Liver (tissue), 9 donors: ENCODE results near the gene CFAP251. TPM values are rescaled to one million over a fixed set of nuclear protein-coding genes. Genes with fewer than 3 reads are reported as not detected.

ENCODE experiments used
- DNase-seq: peaks from one replicate; pipeline ENCODE4 v3.0.0-alpha.2; 2017; ENCODE audit warnings: low spot score
- H3K27ac ChIP-seq, 2 donors: one replicate each; pipeline ENCODE4 v1.7.0; 2013; ENCODE audit warnings: inconsistent platforms in 2 of 2, low read length in 2 of 2, control low read depth in 1 of 2, low read depth in 1 of 2, mild to moderate bottlenecking in 1 of 2
- H3K27me3 ChIP-seq, 4 donors: one replicate each; pipeline versions ENCODE4 v1.6.1 to v1.7.0; 2013; ENCODE audit warnings: low read length in 3 of 4, inconsistent platforms in 1 of 4, mild to moderate bottlenecking in 1 of 4, moderate library complexity in 1 of 4; ENCODE audit not compliant: control insufficient read depth in 4 of 4, insufficient read depth in 4 of 4
- H3K36me3 ChIP-seq, 4 donors: one replicate each; pipeline versions ENCODE4 v1.6.1 to v1.7.0; 2013; ENCODE audit warnings: low read length in 3 of 4, mild to moderate bottlenecking in 3 of 4, low read depth in 1 of 4, moderate library complexity in 1 of 4; ENCODE audit not compliant: control insufficient read depth in 4 of 4, insufficient read depth in 3 of 4
- H3K4me1 ChIP-seq, 4 donors: one replicate each; pipeline versions ENCODE4 v1.6.1 to v1.7.0; 2013; ENCODE audit warnings: low read length in 3 of 4, mild to moderate bottlenecking in 3 of 4, moderate library complexity in 1 of 4; ENCODE audit not compliant: control insufficient read depth in 4 of 4, insufficient read depth in 4 of 4
- H3K4me3 ChIP-seq, 3 donors: one replicate each; pipeline versions ENCODE4 v1.6.1 to v1.7.0; 2013; ENCODE audit warnings: low read length in 3 of 3, control low read depth in 1 of 3, low read depth in 1 of 3, mild to moderate bottlenecking in 1 of 3
- H3K9ac ChIP-seq, 2 donors: one replicate each; pipeline ENCODE4 v1.7.0; 2013; ENCODE audit warnings: low read length in 2 of 2, mild to moderate bottlenecking in 2 of 2, moderate library complexity in 2 of 2, control low read depth in 1 of 2, low read depth in 1 of 2
- H3K9me3 ChIP-seq, 4 donors: one replicate each; pipeline versions ENCODE4 v1.6.1 to v1.7.0; 2013; ENCODE audit warnings: low read length in 3 of 4; ENCODE audit not compliant: control insufficient read depth in 4 of 4
- CTCF ChIP-seq: fragments of 150-350 bp; IDR thresholded peaks from 2 replicates; pipeline ENCODE4 v1.5.1; 2017; ENCODE audit warnings: improper control_type of control experiment, low read depth, low read length; ENCODE audit not compliant: missing input control
- EGR1 ChIP-seq, 2 donors: IDR thresholded peaks; 2 replicates each; pipeline ENCODE4 v1.6.1; 2016 to 2018; ENCODE audit warnings: antibody characterized with exemption in 2 of 2, low read depth in 2 of 2
- FOXA2 ChIP-seq: IDR thresholded peaks from 2 replicates; pipeline ENCODE4 v1.6.1; 2016; ENCODE audit warnings: antibody characterized with exemption
- GABPA ChIP-seq, 2 donors: IDR thresholded peaks in 1 of 2; conservative IDR thresholded peaks in 1 of 2; 2 replicates each; pipeline ENCODE4 v1.6.1; 2016; ENCODE audit warnings: antibody characterized with exemption in 2 of 2, mild to moderate bottlenecking in 1 of 2, moderate library complexity in 1 of 2
- HNF4G ChIP-seq: IDR thresholded peaks from 2 replicates; pipeline ENCODE4 v1.6.1; 2016; ENCODE audit warnings: antibody characterized with exemption
- MAX ChIP-seq: IDR thresholded peaks from 2 replicates; pipeline ENCODE4 v1.6.1; 2016; ENCODE audit warnings: antibody characterized with exemption
- REST ChIP-seq: IDR thresholded peaks from 2 replicates; pipeline ENCODE4 v1.6.1; 2016; ENCODE audit warnings: antibody characterized with exemption, mild to moderate bottlenecking
- SP1 ChIP-seq: IDR thresholded peaks from 2 replicates; pipeline ENCODE4 v1.6.1; 2018; ENCODE audit warnings: antibody characterized with exemption, mild to moderate bottlenecking
- TAF1 ChIP-seq: conservative IDR thresholded peaks from 2 replicates; pipeline ENCODE4 v1.6.1; 2016; ENCODE audit warnings: antibody characterized with exemption, mild to moderate bottlenecking
- whole genome bisulfite sequencing: extraction: QIAGEN DNeasy Blood & Tissue Kit; methylation state at CpG from one replicate; pipeline ENCODE4 v1.1.7; 2013; 5-methylcytosine and 5-hydroxymethylcytosine counted together
- polyA plus RNA-seq, 2 donors: library from polyadenylated mRNA; stranded (reverse) in 1 of 2; unstranded in 1 of 2; fragments of 200-250 nt in 1 of 2; fragments of >200 nt in 1 of 2; fragmentation: Nextera tagmentation in 1 of 2; extraction: Ambion mirVana in 1 of 2; gene quantifications; one replicate each; pipeline versions ENCODE4 v1.2.1 to v1.2.3, GENCODE V29; 2013 to 2015
- total RNA-seq, 2 donors: library from RNA; depleted of rRNA; stranded (reverse); fragments of >200 nt; gene quantifications; one replicate each; pipeline ENCODE4 v1.2.3, GENCODE V29; 2014
- donor health status: healthy.
- donor health status: healthy.
- donor health status: healthy.
- donor health status: healthy.
- donor health status: healthy.

Gene CFAP251
- total and polyA plus RNA-seq, 4 donors = 1.6 to 4.0 (median 2.0) TPM

- Histone ChIP-seq H3K36me3 (no peaks in the 10 kb centered on the region), H3K4me1 (peaks cover 9 to 28% (median 13%) of the 10 kb centered on the region in 4 donors), H3K9me3 (no peaks in the 10 kb centered on the region), H3K27ac (peak within 1 kb of the TSS; percentile 97 to 99), H3K27me3 (no peaks in the 10 kb centered on the region), H3K4me3 (peak within 1 kb of the TSS; percentile 53 to 94 (median 69)), H3K9ac (peak within 1 kb of the TSS; percentile 90 to 94)
- TF ChIP-seq TAF1 (no peak), REST (no peak), EGR1 (IDR thresholded peaks at IDR 0.05; ENCODE audit: low read depth in 2 of 2) (no peak), CTCF (no peak)
- peak; percentile 77 for DNase-seq
- under 1% methylated on average over 83 of the region's 83 CpGs for WGBS
Measured at GRCh38 chr12:122021822-122022392, 103.5 kb downstream of the CFAP251 start, which contains the start of gene BCL7A. Gene BCL7A (plus strand): TSS chr12:122021884. CDS start chr12:122022092, 208 bp downstream.

- Histone ChIP-seq H3K4me3 (peak overlapping the region; percentile 53 to 94 (median 69)), H3K9ac (peak overlapping the region; percentile 90 to 94), H3K27me3 (no peaks in the 10 kb centered on the region), H3K27ac (peak overlapping the region; percentile 97 to 99), H3K4me1 (peaks cover 10 to 28% (median 14%) of the 10 kb centered on the region in 4 donors), H3K36me3 (no peaks in the 10 kb centered on the region), H3K9me3 (no peaks in the 10 kb centered on the region)
- TF ChIP-seq HNF4G (no peak), GABPA (IDR thresholded peaks at IDR 0.05 in 1 of 2, conservative IDR thresholded peaks at IDR 0.05 in 1 of 2) (no peak), FOXA2 (no peak), MAX (no peak), SP1 (no peak)
- DNase-seq = peak; percentile 49
- under 1% methylated on average over 124 of the region's 124 CpGs for WGBS
Measured at GRCh38 chr12:122022393-122023338, 104.3 kb downstream of the CFAP251 start.
